ENCODE results near the gene CBX7. TPM values are rescaled to one million over a fixed set of nuclear protein-coding genes. Genes with fewer than 3 reads are reported as not detected.
"Not testable (repeated sequence)": the region's sequence is repeated elsewhere in the genome, so short reads cannot be mapped to it uniquely, and the experiment has no call there.

The CBX7 gene
- total RNA-seq, 1 donor from 2014 or later: 2.3 TPM

DNA sequence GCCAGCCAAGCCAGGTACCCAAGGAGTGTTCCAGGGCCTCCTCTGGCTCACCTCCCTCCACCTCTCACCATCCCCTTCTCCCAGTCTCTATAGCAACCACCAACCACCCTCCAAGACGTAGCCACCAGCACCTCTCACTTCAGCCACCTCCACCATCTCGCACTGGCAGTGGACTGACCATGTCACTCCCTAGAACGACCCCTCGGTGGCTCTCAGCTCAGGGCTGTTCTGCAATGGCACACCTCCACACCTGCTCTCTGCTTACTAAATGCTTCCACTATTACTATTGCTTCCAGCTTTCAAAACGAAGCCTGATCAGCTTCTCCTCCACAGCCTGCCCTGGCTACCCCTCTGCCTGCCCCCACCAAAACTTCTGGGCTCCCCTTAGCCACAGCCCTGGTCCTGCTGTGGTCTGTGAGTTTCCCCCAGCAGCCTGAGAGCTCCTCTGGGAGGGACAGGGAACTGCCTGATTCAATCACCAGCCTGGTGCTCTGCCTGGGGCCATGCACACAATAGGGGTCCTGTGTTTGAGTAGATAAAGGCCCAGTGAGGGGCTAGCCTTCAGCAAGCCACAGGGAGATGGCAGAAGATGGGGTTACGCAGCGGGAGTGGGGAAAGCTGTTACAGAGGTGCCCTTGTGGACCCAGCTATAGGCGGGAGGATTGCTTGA is 17.5 kb upstream of the CBX7 start:
- peak overlapping the region; percentile 57 for H3K27ac Mint-ChIP-seq (ENCODE audit: unreplicated experiment)
- DNase-seq (ENCODE audit: low read depth, low spot score): no peak
- peaks cover 36% of the 10 kb centered on the region for H3K4me1 Mint-ChIP-seq
- H3K27me3 Mint-ChIP-seq (ENCODE audit: low read depth): peaks cover 14% of the 10 kb centered on the region
- peak overlapping the region; percentile 47 for H3K4me3 Mint-ChIP-seq
- peaks cover 2% of the 10 kb centered on the region for H3K36me3 Mint-ChIP-seq (ENCODE audit: low read depth)
- no peaks in the 10 kb centered on the region for H3K9me3 Mint-ChIP-seq
- TF ChIP-seq, protein P1, sequence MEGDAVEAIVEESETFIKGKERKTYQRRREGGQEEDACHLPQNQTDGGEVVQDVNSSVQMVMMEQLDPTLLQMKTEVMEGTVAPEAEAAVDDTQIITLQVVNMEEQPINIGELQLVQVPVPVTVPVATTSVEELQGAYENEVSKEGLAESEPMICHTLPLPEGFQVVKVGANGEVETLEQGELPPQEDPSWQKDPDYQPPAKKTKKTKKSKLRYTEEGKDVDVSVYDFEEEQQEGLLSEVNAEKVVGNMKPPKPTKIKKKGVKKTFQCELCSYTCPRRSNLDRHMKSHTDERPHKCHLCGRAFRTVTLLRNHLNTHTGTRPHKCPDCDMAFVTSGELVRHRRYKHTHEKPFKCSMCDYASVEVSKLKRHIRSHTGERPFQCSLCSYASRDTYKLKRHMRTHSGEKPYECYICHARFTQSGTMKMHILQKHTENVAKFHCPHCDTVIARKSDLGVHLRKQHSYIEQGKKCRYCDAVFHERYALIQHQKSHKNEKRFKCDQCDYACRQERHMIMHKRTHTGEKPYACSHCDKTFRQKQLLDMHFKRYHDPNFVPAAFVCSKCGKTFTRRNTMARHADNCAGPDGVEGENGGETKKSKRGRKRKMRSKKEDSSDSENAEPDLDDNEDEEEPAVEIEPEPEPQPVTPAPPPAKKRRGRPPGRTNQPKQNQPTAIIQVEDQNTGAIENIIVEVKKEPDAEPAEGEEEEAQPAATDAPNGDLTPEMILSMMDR (conservative IDR thresholded peaks at IDR 0.05): no peak

DNA sequence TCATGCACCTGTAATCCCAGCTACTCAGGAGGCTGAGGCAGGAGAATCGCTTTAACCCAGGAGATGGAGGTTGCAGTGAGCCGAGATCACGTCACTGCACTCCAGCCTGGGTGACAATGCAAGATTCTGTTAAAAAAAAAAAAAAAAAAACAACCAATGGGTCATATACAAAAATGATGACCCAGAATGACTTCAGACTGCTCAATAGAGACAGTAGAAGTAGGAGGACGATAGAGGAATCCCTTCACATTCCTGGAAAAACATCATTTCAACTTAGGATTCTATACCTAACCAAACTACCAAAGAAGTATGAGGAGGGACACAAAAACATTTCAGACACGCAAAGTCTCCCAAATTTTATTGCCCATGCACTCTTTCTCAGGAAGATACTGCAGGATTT is 14.1 kb upstream of the CBX7 start:
- H3K4me3 Mint-ChIP-seq: no peak overlapping the region
- H3K27ac Mint-ChIP-seq (ENCODE audit: unreplicated experiment): no peak overlapping the region
- H3K9me3 Mint-ChIP-seq: no peaks in the 10 kb centered on the region
- peaks cover 2% of the 10 kb centered on the region for H3K36me3 Mint-ChIP-seq (ENCODE audit: low read depth)
- TF ChIP-seq, protein P1 (conservative IDR thresholded peaks at IDR 0.05): no peak
- H3K4me1 Mint-ChIP-seq: peaks cover 14% of the 10 kb centered on the region
- DNase-seq (ENCODE audit: low read depth, low spot score): no peak
- H3K27me3 Mint-ChIP-seq (ENCODE audit: low read depth): peaks cover 14% of the 10 kb centered on the region

DNA sequence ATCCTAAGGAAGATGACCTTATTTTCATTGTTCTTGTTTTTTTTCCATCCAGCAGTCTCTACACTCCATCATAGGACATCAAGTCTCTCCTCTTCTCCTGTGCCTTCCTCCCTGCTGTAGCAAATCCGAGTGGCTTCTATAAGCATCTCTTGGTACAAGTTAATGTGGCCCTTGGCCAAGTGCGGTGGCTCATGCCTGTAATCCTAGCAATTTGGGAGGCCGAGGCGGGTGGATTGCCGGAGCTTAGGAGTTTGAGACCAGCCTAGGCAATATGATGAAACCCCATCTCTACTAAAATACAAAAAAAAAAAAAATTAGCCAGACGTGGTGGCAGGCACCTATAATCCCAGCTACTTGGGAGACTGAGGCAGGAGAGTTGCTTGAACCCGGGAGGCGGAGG is 3.6 kb upstream of the CBX7 start:
- peak overlapping the region; percentile 10 for H3K4me3 Mint-ChIP-seq

DNA sequence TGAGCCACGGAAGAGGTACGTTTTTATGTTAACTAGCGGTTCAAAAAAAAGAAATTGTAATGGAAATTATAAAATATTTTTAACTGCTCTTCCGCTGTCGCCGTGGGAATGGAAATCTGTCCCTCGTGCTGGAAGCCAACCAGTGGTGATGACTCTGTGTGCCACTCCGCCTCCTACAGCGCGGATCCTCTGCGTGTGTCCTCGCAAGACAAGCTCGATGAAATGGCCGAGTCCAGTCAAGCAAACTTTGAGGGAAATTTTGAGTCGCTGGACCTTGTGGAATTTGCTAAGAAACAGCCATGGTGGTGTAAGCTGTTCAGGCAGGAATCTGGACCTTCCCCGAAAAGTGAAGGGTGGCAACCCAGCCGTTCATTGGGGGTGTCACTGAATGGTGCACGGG is 2.9 kb upstream of the CBX7 start:
- Mint-ChIP-seq H3K9me3 (no peaks in the 10 kb centered on the region), H3K27me3 (ENCODE audit: low read depth) (peaks cover 68% of the 10 kb centered on the region), H3K36me3 (ENCODE audit: low read depth) (no peaks in the 10 kb centered on the region), H3K4me1 (peaks cover 11% of the 10 kb centered on the region), H3K4me3 (no peak overlapping the region), H3K27ac (ENCODE audit: unreplicated experiment) (no peak overlapping the region)
- TF ChIP-seq, protein P1 (conservative IDR thresholded peaks at IDR 0.05): no peak
- DNase-seq (ENCODE audit: low read depth, low spot score): no peak

More for the DNA sequence above, 3.6 kb upstream of the CBX7 start:
- H3K27ac Mint-ChIP-seq (ENCODE audit: unreplicated experiment); H3K36me3 Mint-ChIP-seq (ENCODE audit: low read depth); DNase-seq (ENCODE audit: low read depth, low spot score); H3K9me3 Mint-ChIP-seq: not testable (repeated sequence)
- Mint-ChIP-seq H3K27me3 (ENCODE audit: low read depth) (peaks cover 62% of the 10 kb centered on the region), H3K4me1 (peaks cover 11% of the 10 kb centered on the region)

DNA sequence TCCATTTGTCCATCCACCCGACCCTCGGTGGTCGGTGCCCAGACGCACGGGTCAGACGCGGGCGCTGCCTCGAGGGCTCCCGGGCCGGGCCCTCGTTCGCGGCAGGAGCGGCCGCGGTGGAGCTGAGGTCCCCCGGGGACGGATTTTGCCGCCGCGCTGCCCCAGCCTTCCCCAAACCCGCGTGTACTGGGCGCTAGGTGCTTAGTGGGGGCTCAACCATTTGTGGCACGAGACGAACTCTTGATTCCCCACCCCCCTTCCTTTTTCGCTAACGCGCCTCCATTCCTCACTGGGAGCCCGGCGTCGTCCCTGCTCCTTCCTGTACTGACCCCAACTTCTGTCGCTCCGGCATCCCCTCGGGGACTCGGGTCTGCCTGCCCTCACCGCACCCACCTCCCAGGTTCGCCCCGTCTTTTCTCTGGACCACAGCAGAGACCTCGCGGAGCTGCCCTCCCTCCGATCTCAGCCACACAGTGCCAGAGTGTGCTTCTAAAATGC is 789 bp upstream of the CBX7 start:
- TF ChIP-seq, protein P1 (conservative IDR thresholded peaks at IDR 0.05): no peak
- no peaks in the 10 kb centered on the region for H3K9me3 Mint-ChIP-seq
- DNase-seq (ENCODE audit: low read depth, low spot score): no peak
- H3K27me3 Mint-ChIP-seq (ENCODE audit: low read depth): peaks cover 69% of the 10 kb centered on the region
- peaks cover 11% of the 10 kb centered on the region for H3K4me1 Mint-ChIP-seq
- H3K4me3 Mint-ChIP-seq: peak overlapping the region; percentile 84
- no peak overlapping the region for H3K27ac Mint-ChIP-seq (ENCODE audit: unreplicated experiment)
- no peaks in the 10 kb centered on the region for H3K36me3 Mint-ChIP-seq (ENCODE audit: low read depth)

DNA sequence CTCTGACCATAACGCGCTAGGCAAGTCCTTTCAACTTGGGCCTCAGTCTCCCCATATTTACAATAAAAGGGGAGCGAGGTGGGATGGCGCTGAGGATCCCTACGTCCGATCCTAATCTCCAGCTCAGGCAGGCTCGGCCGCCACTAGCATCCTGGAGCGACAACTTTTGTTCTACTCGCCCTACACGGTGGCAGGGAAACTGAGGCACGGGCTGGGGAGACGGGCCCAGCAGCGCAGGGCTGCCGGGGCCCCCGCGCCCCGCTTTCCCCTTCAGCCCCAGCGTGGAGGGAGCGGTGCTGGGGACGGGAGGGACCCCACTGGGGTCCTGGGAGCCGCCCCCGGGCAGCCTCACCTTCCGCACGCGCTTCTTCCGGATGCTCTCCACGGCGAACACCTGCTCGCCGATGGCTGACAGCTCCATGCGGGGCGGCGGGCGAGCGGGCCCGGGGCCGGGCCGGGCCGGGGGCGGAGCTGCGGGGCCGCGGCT is 413 bp downstream of the CBX7 start:
- Mint-ChIP-seq H3K27me3 (ENCODE audit: low read depth) (peaks cover 57% of the 10 kb centered on the region), H3K36me3 (ENCODE audit: low read depth) (no peaks in the 10 kb centered on the region), H3K4me1 (peaks cover 11% of the 10 kb centered on the region), H3K4me3 (no peak overlapping the region), H3K27ac (ENCODE audit: unreplicated experiment) (no peak overlapping the region), H3K9me3 (no peaks in the 10 kb centered on the region)
- no peak for DNase-seq (ENCODE audit: low read depth, low spot score)
- TF ChIP-seq, protein P1 (conservative IDR thresholded peaks at IDR 0.05): no peak
